A673 (cell line): Measurements from ENCODE around the gene TRPM1.

ENCODE experiments used
- CTCF ChIP-seq: fragments of 300-800, 200-600 bp; sonication (generic); conservative IDR thresholded peaks from 2 replicates; pipeline ENCODE4 v1.5.1; 2017; ENCODE audit warnings: low read depth, mild to moderate bottlenecking, antibody characterized with exemption, low read length, moderate library complexity, mixed read lengths
- EZH2 ChIP-seq: fragments of 200-600 bp; sonication (generic); IDR thresholded peaks from 2 replicates; pipeline ENCODE4 v1.6.1; 2017; ENCODE audit warnings: borderline replicate concordance, low read depth, mild to moderate bottlenecking, mixed read lengths, antibody characterized with exemption, low read length; ENCODE audit not compliant: poor library complexity, severe bottlenecking

DNA sequence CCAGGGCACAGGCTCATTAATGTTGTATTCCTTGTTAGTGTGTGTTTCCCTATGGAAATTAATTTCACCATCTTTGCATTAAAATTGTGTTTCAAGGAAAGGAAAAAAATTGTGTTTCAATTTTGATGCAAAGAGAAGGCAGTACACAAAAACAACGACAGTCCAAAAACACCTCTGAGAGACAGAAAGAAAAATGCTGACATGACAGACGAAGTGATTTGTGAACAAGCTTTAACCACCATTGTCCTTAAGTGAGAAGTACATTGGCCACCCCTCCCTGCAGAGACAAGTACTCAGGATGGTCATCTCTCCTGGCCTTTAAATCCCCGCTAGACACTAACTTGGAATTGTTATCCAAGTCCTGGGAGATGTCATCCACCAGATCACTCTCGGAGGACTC is 59.9 kb downstream of the TRPM1 start:
- TF ChIP-seq CTCF (no peak), EZH2 (no peak)
